MM.1S (cell line): ENCODE measurements around the gene GPR83.

Experiments used
- DNase-seq: peaks from one replicate; pipeline ENCODE4 v3.0.0-alpha.2; 2015
- H2AFZ ChIP-seq: fragments of 300-600 bp; sonication (generic); 2 replicates; pipeline ENCODE4 v1.6.0; 2016; ENCODE audit warnings: antibody characterized with exemption, low read length
- H3F3A ChIP-seq: fragments of 300-600 bp; sonication (generic); 2 replicates; pipeline ENCODE4 v1.6.1; 2016; ENCODE audit warnings: mild to moderate bottlenecking, antibody characterized with exemption, low read length, moderate library complexity, mixed read lengths; ENCODE audit not compliant: insufficient read depth
- H3K27ac ChIP-seq: fragments of 300-600 bp; sonication (generic); 2 replicates; pipeline ENCODE4 v1.5.1; 2016; ENCODE audit warnings: mild to moderate bottlenecking, low read length
- H3K27me3 ChIP-seq: fragments of 300-600 bp; sonication (generic); replicated peaks from 2 replicates; pipeline ENCODE4 v1.6.0; 2016; ENCODE audit warnings: low read length; ENCODE audit not compliant: insufficient read depth
- H3K36me3 ChIP-seq: fragments of 300-600 bp; sonication (generic); replicated peaks from 2 replicates; pipeline ENCODE4 v1.6.1; 2016; ENCODE audit warnings: mild to moderate bottlenecking, low read length, mixed read lengths; ENCODE audit not compliant: insufficient read depth
- H3K4me1 ChIP-seq: fragments of 300-600 bp; sonication (generic); 2 replicates; pipeline ENCODE4 v1.6.1; 2016; ENCODE audit warnings: low read length, mixed read lengths
- H3K4me2 ChIP-seq: fragments of 300-600 bp; sonication (generic); 2 replicates; pipeline ENCODE4 v1.6.0; 2016; ENCODE audit warnings: low read depth, low read length
- H3K4me3 ChIP-seq: fragments of 300-600 bp; sonication (generic); 2 replicates; pipeline ENCODE4 v1.5.1; 2016; ENCODE audit warnings: low read length, mixed read lengths
- H3K79me2 ChIP-seq: fragments of 300-600 bp; sonication (generic); 2 replicates; pipeline ENCODE4 v1.6.1; 2016; ENCODE audit warnings: mixed run types, low read length, mixed read lengths
- H3K9ac ChIP-seq: fragments of 300-600 bp; sonication (generic); 2 replicates; pipeline ENCODE4 v1.6.1; 2016; ENCODE audit warnings: low read length, mixed read lengths
- H3K9me2 ChIP-seq: fragments of 300-600 bp; sonication (generic); replicated peaks from 2 replicates; pipeline ENCODE4 v1.6.1; 2016; ENCODE audit warnings: mild to moderate bottlenecking, low read length, mixed read lengths; ENCODE audit not compliant: insufficient read depth
- H3K9me3 ChIP-seq: fragments of 300-600 bp; sonication (generic); replicated peaks from 2 replicates; pipeline ENCODE4 v1.6.1; 2016; ENCODE audit warnings: mild to moderate bottlenecking, low read length, mixed read lengths; ENCODE audit not compliant: insufficient read depth
- H4K20me1 ChIP-seq: fragments of 300-600 bp; sonication (generic); 2 replicates; pipeline ENCODE4 v1.6.1; 2016; ENCODE audit warnings: mild to moderate bottlenecking, low read length, moderate library complexity, mixed read lengths; ENCODE audit not compliant: insufficient read depth
- CTCF ChIP-seq: fragments of 300-600 bp; sonication (generic); IDR thresholded peaks from 2 replicates; pipeline ENCODE4 v1.5.1; 2016; ENCODE audit warnings: antibody characterized with exemption, low read length, mixed read lengths
- EZH2 ChIP-seq: fragments of 300-600 bp; sonication (generic); optimal IDR thresholded peaks from 2 replicates; pipeline ENCODE3; 2017; ENCODE audit warnings: low read depth, mild to moderate bottlenecking, antibody characterized with exemption, low read length, mixed read lengths
- EZH2phosphoT487 ChIP-seq: fragments of 300-600 bp; sonication (generic); IDR thresholded peaks from 2 replicates; pipeline ENCODE4 v1.6.1; 2018; ENCODE audit warnings: antibody characterized with exemption, low read length

GPR83 gene

DNA sequence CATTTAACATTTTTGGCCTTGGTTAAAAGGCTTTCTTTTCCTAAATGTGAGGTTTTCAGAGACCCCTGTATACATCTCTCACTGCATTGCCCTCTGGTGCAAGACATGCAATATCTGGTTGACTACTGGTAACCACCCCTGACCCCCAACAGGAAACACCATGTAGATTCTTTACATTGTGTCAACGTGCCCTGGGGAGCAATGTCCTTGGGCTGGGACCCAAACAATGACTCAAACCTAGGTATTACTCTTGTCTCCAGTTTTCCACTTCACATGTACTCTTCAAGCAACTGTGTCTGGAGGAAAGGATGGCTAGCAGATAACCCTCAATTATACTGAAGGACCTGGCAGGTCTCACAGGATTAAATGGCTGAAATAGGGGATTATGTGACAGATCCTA, 1.1 kb upstream of the GPR83 start:
- Histone ChIP-seq H4K20me1 (no peaks in the 10 kb centered on the region), H3K4me2 (no peak overlapping the region), H3K79me2 (no peaks in the 10 kb centered on the region), H3K9me3 (no peaks in the 10 kb centered on the region), H3K9ac (no peak overlapping the region), H3K36me3 (no peaks in the 10 kb centered on the region), H3K4me3 (no peak overlapping the region), H3K27me3 (no peaks in the 10 kb centered on the region), H3K27ac (no peak overlapping the region), H3F3A (no peaks in the 10 kb centered on the region), H2AFZ (no peak overlapping the region), H3K4me1 (no peaks in the 10 kb centered on the region), H3K9me2 (no peaks in the 10 kb centered on the region)
- TF ChIP-seq EZH2 (no peak), EZH2phosphoT487 (no peak), CTCF (no peak)
- DNase-seq: no peak

DNA sequence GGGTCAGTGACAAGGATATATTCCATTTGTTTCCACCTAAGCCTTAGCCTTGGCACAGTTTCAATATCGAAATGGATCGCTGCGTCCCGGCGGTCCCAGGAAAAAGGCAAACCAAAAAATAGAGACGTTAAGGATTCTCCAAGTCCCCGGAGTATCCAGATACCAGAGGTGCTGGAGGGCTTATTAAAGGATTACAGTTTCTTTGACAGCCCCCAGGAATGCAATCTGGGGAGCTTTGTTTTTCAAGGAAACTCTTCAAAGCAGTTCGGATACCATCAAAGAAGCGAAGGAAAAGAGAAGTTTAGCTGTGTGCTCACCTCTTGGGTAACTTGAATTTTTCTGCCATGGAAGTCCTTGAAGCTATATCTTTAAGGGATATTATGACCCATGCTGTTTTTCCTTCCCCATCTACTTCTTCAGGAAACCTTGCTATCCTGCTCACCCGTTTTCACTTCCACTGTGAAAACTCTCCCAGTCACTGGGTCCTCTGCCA, 600 bp upstream of the GPR83 start:
- Histone ChIP-seq H3K4me2 (no peak overlapping the region), H3K79me2 (no peaks in the 10 kb centered on the region), H3K4me3 (no peak overlapping the region), H3K4me1 (no peaks in the 10 kb centered on the region), H3K9me2 (no peaks in the 10 kb centered on the region), H3K9ac (no peak overlapping the region), H3K27me3 (no peaks in the 10 kb centered on the region), H3K9me3 (no peaks in the 10 kb centered on the region), H3K36me3 (no peaks in the 10 kb centered on the region), H3F3A (no peaks in the 10 kb centered on the region), H2AFZ (no peak overlapping the region), H3K27ac (no peak overlapping the region), H4K20me1 (no peaks in the 10 kb centered on the region)
- TF ChIP-seq EZH2: no peak
- DNase-seq: no peak

DNA sequence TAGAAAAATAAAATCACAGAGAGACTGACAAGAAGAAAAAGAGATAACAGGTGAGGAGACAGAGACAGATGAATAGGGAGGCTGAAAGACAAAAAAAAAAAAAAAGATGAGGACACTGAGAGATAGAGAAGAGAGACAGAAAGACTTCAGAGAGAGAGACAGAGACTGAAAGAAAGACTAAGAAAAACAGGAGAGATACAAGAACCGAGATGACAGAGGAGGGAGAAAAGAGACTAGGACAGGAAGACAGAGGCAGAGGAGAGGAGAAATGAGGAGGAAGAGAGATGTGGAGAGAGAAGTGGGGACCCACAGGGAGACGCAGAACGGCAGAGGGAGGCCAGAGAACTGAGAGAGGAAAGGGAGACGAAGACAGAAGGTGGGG, 771 bp downstream of the GPR83 start:
- no peak overlapping the region for H3K27ac ChIP-seq
- H3K27me3 ChIP-seq: no peaks in the 10 kb centered on the region
- H3F3A ChIP-seq: no peaks in the 10 kb centered on the region
- H4K20me1 ChIP-seq: no peaks in the 10 kb centered on the region
- H3K4me2 ChIP-seq: no peak overlapping the region
- TF ChIP-seq EZH2: no peak
- no peak for TF ChIP-seq CTCF
- no peak for TF ChIP-seq EZH2phosphoT487
- H2AFZ ChIP-seq: no peak overlapping the region
- H3K9me2 ChIP-seq: no peaks in the 10 kb centered on the region
- H3K4me3 ChIP-seq: no peak overlapping the region
- no peaks in the 10 kb centered on the region for H3K36me3 ChIP-seq
- H3K4me1 ChIP-seq: no peaks in the 10 kb centered on the region
- no peaks in the 10 kb centered on the region for H3K79me2 ChIP-seq
- no peaks in the 10 kb centered on the region for H3K9me3 ChIP-seq
- H3K9ac ChIP-seq: no peak overlapping the region
- no peak for DNase-seq

DNA sequence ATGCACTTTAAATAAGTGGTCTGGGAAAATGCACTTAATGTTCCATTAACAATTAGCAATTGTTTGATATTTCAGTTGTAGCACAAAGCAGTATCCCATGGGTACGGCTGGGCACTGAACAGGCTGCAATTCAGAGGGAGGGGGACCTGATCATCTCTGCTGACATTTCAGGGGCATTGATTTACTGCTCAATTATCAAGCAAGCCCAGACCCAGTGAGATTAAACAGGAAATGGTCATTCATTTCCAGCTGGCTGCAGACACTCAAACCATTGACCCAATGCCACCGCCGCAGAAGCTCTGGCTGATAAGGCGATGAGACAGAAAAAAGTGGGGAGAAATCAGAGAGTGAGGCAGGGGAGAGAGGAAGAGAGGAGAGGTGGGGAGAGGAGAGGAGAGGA, 1.2 kb downstream of the GPR83 start:
- no peaks in the 10 kb centered on the region for H3K4me1 ChIP-seq
- H3K9me2 ChIP-seq: no peaks in the 10 kb centered on the region
- no peaks in the 10 kb centered on the region for H3K79me2 ChIP-seq
- no peaks in the 10 kb centered on the region for H4K20me1 ChIP-seq
- H3K36me3 ChIP-seq: no peaks in the 10 kb centered on the region
- H3K9me3 ChIP-seq: no peaks in the 10 kb centered on the region
- no peak for DNase-seq
- no peaks in the 10 kb centered on the region for H3F3A ChIP-seq
- H3K9ac ChIP-seq: no peak overlapping the region
- no peaks in the 10 kb centered on the region for H3K27me3 ChIP-seq
- no peak overlapping the region for H3K27ac ChIP-seq
- no peak overlapping the region for H3K4me2 ChIP-seq
- no peak overlapping the region for H3K4me3 ChIP-seq
- H2AFZ ChIP-seq: no peak overlapping the region
- TF ChIP-seq CTCF: no peak
- TF ChIP-seq EZH2: no peak
- TF ChIP-seq EZH2phosphoT487: no peak
